VCaP (cell line): Measurements from ENCODE around the gene PLD3.
"Not testable (repeated sequence)": the region's sequence is repeated elsewhere in the genome, so short reads cannot be mapped to it uniquely, and the experiment has no call there.

Source experiments
- H3K27ac ChIP-seq: fragments of 450-650 bp; 2 replicates; pipeline ENCODE4 v1.5.1; 2017
- CTCF ChIP-seq: fragments of 450-650 bp; conservative IDR thresholded peaks from 2 replicates; pipeline ENCODE4 v1.5.1; 2017; ENCODE audit warnings: mild to moderate bottlenecking, moderate library complexity

PLD3 gene

GRCh38 chr19:40367577-40368434, 19.3 kb downstream of the PLD3 start:
- no peak overlapping the region for H3K27ac ChIP-seq
- TF ChIP-seq CTCF = no peak

- no peak overlapping the region for H3K27ac ChIP-seq
- TF ChIP-seq CTCF = no peak
These were observed 21.3 kb downstream of the PLD3 start for GRCh38 chr19:40369797-40370196.

GRCh38 chr19:40370253-40370652, 21.8 kb downstream of the PLD3 start:
- H3K27ac ChIP-seq = not testable (repeated sequence)

GRCh38 chr19:40370997-40371801, 22.7 kb downstream of the PLD3 start:
- H3K27ac ChIP-seq = no peak overlapping the region
- TF ChIP-seq CTCF = no peak

- TF ChIP-seq CTCF = no peak
- no peak overlapping the region for H3K27ac ChIP-seq
These were observed 23.3 kb downstream of the PLD3 start for GRCh38 chr19:40371802-40372122.

- TF ChIP-seq CTCF = no peak
- no peak overlapping the region for H3K27ac ChIP-seq
These were observed 25.6 kb downstream of the PLD3 start for GRCh38 chr19:40374084-40374483.

- TF ChIP-seq CTCF = no peak
- no peak overlapping the region for H3K27ac ChIP-seq
These were observed 27.9 kb downstream of the PLD3 start for GRCh38 chr19:40376286-40376862.
